Esophagus squamous epithelium (tissue), 4 donors: ENCODE data around the gene GPR143.

Source experiments
- POLR2A ChIP-seq, 4 donors: fragments of 450-650 bp; IDR thresholded peaks; one replicate each; pipeline ENCODE4 v1.6.1; 2017; ENCODE audit warnings: antibody characterized with exemption in 4 of 4, mild to moderate bottlenecking in 4 of 4, moderate library complexity in 3 of 4
- TF ChIP-seq, protein P1 (sequence below), 6 experiments: fragments of 450-650 bp in 4 of 6; fragments of 200-600 bp in 2 of 6; sonication (generic) in 2 of 6; IDR thresholded peaks; one replicate each; pipeline ENCODE4 v1.5.1; 2016 to 2019; ENCODE audit warnings: antibody characterized with exemption in 6 of 6, mild to moderate bottlenecking in 4 of 6, moderate library complexity in 4 of 6

DNA sequence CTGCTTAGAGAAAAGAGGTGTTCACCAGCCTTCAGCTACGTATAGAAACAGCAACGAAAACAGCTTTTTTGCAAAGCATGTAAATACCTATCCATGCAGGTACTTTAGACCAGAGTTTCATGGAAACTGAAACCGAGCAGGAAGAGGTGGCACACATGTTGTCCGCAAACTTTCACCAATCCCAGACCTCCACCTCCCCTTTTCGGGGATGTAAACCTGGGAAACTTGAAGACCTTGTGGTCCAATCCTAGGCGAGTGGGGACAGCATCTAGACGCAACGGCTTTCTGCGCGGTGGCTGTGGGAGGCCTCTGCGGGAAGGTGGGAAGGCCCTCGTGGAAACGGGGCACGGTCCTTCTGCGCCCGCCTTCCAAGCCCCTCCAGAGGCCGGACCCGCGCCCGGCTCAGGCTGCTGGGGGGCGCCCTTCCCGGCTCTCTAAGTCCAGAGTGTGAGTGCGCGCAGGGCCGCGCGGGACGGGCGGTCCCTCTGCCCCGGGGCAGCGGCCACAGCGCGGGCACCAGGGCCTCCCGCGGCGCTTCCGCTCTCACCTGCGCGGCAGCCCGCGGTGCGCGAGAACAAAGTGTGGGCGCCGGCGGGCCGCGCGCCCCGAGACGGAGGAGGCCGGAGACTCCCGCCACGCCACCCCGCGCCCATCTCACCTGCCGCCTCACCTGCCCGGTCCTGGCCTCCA is 19.8 kb upstream of the GPR143 start:
- no peak for TF ChIP-seq POLR2A (IDR thresholded peaks at IDR 0.05)
- TF ChIP-seq, protein P1, sequence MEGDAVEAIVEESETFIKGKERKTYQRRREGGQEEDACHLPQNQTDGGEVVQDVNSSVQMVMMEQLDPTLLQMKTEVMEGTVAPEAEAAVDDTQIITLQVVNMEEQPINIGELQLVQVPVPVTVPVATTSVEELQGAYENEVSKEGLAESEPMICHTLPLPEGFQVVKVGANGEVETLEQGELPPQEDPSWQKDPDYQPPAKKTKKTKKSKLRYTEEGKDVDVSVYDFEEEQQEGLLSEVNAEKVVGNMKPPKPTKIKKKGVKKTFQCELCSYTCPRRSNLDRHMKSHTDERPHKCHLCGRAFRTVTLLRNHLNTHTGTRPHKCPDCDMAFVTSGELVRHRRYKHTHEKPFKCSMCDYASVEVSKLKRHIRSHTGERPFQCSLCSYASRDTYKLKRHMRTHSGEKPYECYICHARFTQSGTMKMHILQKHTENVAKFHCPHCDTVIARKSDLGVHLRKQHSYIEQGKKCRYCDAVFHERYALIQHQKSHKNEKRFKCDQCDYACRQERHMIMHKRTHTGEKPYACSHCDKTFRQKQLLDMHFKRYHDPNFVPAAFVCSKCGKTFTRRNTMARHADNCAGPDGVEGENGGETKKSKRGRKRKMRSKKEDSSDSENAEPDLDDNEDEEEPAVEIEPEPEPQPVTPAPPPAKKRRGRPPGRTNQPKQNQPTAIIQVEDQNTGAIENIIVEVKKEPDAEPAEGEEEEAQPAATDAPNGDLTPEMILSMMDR (IDR thresholded peaks at IDR 0.05) = no peak
